Endothelial cell of umbilical vein (primary cell): ENCODE data around the gene CDK6.

Experiments used
- CTCF ChIP-seq, 2 donors: IDR thresholded peaks; 1 replicate in 1 of 2; 2 replicates in 1 of 2; pipeline ENCODE4 v1.5.1; 2011; ENCODE audit warnings: low read length in 2 of 2, mild to moderate bottlenecking in 2 of 2, moderate library complexity in 2 of 2, control low read depth in 1 of 2, inconsistent platforms in 1 of 2, low read depth in 1 of 2; ENCODE audit not compliant: insufficient read depth in 1 of 2; ENCODE audit errors: extremely low read depth in 1 of 2
- EZH2 ChIP-seq: IDR thresholded peaks from 2 replicates; pipeline ENCODE4 v1.6.1; 2012; ENCODE audit warnings: borderline replicate concordance, low read depth, mild to moderate bottlenecking, moderate library complexity, low read length, inconsistent platforms; ENCODE audit not compliant: severe bottlenecking
- MAX ChIP-seq: IDR thresholded peaks from 2 replicates; pipeline ENCODE4 v1.6.1; 2011; ENCODE audit not compliant: insufficient read depth, insufficient read length
- POLR2A ChIP-seq: IDR thresholded peaks from 2 replicates; pipeline ENCODE4 v1.6.1; 2012; ENCODE audit warnings: low read depth, mild to moderate bottlenecking, control low read depth, low read length
- POLR2AphosphoS5 ChIP-seq: IDR thresholded peaks from 2 replicates; pipeline ENCODE4 v1.6.1; 2012; ENCODE audit warnings: low read depth, mild to moderate bottlenecking, control low read depth, low read length, moderate library complexity; ENCODE audit not compliant: insufficient read depth

GRCh38 chr7:92669616-92670165 lies 166.7 kb downstream of the CDK6 start:
- TF ChIP-seq POLR2A (no peak), CTCF (IDR thresholded peaks at IDR 0.05; ENCODE audit: extremely low read depth in 1 of 2, insufficient read depth in 1 of 2, low read depth in 1 of 2, low read length in 2 of 2) (no peak), MAX (no peak), POLR2AphosphoS5 (no peak), EZH2 (no peak)
